ENCODE measurements around the gene PDILT.
"Not testable (repeated sequence)": the region's sequence is repeated elsewhere in the genome, so short reads cannot be mapped to it uniquely, and the experiment has no call there.

The PDILT gene

DNA sequence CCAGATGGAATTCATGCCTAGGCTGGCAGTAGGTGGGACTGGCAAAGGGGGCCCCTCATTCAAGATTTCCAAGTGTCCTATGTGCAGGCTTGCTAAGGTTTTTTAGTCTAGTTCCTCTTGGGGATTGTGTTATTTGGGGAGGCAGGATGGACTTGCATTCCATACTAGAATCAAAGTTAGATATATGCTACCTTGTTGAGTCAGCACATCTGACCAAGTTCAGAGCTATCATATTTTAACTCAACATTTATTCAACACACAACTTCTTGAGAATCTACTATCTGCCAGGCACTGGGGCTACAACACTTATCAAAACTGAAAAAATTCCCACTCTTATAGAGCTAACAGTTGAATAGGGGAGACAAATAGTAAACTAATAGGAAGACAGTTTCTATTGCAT, 83.9 kb downstream of the PDILT start:
- no peak for DNase-seq

DNA sequence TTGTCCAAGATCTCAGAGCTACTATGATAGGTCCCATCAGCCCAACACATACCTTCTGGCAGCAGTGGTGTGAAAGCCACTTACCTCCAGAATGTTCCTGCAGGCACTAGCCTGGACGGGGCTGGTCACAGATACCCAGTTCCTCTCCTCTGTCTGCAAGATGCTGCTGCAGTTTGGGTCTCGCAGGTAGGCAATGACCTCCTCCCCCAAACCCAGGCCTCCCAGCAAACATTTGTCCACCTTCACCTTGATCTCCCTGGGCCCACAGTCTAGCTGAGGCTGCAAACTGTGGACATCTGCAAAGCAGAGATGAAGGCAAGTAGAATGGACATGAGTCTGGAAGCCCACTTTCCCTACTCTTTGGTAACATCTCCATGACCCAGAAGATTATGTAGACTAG, 84.4 kb downstream of the PDILT start:
- no peak for DNase-seq

GRCh38 chr16:20319406-20319805, 85.1 kb downstream of the PDILT start:
- no peak for DNase-seq

- no peak for DNase-seq
Measured at GRCh38 chr16:20318437-20318836, 86.1 kb downstream of the PDILT start.

- DNase-seq = no peak
Measured at GRCh38 chr16:20318006-20318405, 86.5 kb downstream of the PDILT start.

- no peak for DNase-seq
Measured at GRCh38 chr16:20317117-20317516, 87.4 kb downstream of the PDILT start.

DNA sequence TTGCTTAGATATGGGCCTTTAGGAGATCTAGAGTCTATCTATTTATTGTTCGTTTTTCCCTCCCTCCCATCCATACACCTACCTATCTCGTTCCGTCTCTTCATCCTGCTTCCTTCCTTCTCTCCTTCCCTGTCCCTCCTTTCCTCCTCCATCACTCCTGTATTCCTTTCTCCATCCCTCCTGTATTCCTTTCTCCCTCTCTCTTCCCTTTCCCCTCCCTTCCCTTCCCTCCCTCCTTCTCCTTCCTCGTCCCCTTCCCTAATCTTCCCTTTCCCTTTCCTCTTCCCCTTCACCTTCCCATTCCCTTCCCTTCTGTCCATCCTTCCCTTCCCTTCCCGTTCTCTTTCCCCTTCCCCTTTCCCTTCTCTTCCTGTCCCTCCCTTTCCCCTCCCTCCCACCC, 87.8 kb downstream of the PDILT start:
- DNase-seq = no peak

DNA sequence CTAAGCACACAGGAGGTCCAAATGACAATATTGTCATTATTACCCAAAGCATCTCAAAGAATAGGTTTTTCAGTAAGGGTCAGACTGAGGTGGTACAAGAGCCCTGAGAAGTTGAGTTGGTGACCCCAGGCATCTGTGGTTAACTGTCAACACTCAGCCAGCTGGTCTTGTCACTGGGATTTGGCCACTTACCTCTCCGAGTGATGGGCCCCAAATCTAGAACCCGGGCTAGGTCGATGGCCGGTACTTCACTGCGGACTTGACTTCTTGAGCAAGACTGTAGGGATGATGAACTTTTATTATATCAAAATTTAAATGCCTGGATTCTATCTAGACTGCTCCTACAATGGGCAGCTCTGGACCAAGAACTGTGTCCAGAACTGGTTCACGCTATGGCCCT, 88.8 kb downstream of the PDILT start:
- no peak for DNase-seq

GRCh38 chr16:20314575-20314974, 90.0 kb downstream of the PDILT start:
- no peak for DNase-seq

- DNase-seq = no peak
Measured at GRCh38 chr16:20313741-20314140, 90.8 kb downstream of the PDILT start.

- not testable (repeated sequence) for DNase-seq
Measured at GRCh38 chr16:20312536-20313095, 91.9 kb downstream of the PDILT start.

DNA sequence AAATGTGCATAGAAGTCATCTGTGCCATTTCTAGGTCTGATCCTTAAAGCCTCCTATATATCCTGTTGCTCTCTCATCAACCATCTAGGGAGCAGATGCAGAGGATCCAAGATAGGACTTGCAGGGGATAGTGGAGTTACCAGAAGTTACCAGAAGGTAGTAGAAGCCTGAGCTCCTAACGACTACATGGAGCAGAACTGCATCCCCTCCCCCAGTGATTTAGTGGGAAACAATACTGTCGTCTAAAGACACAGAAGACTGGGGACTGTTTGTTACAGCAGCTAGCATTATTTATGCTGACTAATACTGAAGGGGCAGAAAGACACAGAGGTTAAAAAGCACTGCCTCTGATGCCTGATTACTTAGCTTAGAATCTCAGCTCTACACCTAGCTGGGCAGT, 93.0 kb downstream of the PDILT start:
- DNase-seq = no peak

DNA sequence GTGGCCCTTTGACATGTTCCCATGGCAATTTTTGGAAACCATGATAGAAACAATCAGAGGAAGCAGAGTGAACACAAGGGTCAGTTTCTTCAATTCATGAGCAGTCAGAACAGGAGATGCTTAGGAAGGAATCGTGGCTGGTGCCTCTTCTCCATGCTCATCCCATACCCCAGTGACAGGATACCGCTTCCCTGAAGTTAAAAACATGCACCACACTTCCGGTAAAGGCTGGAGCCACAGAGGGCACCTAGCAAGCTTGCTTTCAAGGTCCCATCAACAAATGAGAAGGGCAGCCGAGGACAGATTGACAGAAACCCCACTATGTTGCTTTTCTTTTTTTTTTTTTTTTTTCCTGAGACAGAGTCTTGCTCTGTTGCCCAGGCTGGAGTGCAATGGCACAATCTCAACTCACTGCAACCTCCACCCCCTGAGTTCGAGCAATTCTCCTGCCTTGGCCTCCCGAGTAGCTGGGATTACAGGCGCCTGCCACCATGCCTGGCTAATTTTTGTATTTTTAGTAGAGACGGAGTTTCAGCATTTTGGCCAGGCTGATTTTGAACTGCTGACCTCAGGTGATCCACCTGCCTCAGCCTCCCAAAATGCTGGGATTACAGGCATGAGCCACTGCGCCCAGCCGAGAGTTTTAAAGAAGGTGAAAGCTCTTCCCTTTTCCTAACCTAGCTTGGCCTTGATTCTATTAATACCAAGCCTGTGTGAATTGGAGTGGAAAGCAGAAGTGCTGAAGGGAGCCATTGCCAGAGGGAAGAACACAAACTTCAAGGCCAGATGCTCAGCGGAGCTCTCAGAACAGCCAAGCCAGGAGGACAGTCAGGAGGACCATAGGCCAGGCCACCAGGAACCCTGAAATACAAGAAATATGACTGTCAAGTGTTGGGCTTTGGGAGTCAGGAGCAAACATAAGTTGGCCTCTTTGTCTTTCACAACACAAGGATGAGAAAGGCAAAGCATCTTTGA, 93.8 kb downstream of the PDILT start:
- DNase-seq = no peak

DNA sequence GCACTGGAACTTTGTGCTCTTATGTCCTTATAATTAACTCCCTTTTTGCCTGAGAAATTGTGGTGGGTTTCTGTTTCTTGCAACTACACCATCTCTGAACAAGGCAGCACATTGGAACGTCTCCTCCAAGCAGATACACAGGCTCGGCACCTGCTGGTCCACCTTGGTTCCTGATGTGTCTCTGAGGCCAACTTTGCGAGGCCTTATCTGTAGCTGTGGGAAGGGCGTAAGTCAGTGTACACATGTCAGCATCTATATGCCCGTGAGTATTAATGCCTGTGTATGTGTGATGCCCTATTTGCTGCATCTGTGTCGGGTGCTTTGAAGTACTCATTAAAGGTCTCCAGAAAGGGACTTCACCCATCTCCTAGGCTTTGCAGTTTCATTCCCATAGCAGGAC, 94.8 kb downstream of the PDILT start:
- no peak for DNase-seq

Data from inflammatory macrophage (primary cell).